Stimulated activated CD8-positive, alpha-beta memory T cell treated with anti-CD3 and anti-CD28 coated beads, Interleukin-4, amount 100 ng/mL, for 24 hours (primary cell): ENCODE measurements around the gene ADAMTS17.

Experiments used
- DNase-seq: peaks from one replicate; pipeline ENCODE4 v3.0.0-alpha.2; 2020; ENCODE audit warnings: low read depth

ADAMTS17 gene

DNA sequence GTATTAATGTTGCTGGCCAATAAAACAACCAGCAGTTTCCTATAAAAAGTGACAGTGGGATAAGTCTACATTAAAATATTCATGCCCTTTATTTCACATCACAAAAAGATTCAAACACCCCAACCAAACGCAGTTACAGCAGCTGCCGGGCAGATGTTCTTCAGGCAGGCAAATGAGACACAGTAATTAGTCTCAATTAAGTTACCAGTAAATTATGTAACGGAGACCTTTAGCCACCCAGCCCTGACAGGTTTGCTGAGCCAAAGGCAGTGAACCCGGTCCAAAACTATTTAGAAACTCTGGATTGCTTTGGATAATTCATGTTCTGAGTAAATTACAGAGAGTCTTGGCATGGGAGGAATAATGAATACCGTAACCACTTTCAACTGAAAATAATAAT is 319.4 kb downstream of the ADAMTS17 start:
- DNase-seq = no peak

DNA sequence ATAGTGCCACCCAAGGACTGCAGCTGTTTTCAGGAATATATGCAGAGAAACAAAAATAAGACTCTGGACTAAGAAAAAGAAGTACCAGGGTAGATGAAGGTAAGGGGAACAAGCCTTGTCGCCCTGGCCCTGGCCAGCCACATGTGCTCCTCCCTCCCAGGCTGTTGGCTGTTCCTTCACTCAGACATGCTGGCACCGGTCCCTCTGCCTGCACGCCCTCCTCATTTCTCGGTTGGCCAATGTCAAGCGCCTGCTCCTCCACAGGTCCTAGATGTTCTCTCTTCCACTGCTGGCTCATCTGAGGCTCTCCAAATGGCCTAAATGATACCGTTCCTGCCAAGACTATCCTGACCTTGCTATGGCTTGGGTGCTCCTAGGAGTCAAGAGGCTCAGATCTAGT is 320.1 kb downstream of the ADAMTS17 start:
- no peak for DNase-seq

DNA sequence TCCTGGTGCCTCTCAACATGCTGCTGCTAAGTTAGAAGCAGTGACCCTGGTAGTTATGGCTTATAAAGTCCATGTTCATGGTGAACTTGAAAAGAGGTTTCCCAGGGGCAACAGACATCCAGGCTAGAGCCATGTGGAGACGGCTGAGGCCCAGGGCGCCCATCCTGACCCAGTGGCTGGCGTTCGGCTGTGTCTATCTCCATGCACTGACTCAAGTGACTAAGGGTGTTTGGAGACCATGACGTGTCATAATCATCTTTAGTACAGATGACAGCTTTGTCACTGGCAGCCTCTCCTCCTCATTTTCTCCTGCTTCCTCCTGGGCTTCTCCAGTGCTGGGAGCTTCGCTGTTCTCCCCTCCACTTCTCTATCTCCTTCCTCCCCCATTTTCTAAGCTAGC is 321.2 kb downstream of the ADAMTS17 start:
- DNase-seq = no peak

DNA sequence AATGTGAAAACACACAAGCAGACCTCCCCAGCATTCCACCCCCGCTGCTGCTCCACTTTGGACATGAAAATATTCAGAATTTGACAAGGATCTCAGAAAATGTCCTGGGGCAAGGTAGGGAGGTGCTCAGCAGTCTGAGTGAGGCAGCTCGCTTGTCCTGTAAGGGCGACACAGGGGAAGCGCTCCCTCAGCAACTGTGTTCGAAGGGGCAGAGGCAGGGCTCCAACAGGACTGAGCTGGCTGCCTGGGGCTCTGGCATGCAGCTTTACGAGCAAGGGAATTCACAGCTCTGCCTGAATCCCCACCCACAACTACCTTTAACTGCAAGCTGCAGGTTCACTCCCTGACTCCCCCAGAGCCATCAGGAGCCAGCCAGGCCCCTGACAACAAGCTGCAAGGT is 321.6 kb downstream of the ADAMTS17 start:
- no peak for DNase-seq

DNA sequence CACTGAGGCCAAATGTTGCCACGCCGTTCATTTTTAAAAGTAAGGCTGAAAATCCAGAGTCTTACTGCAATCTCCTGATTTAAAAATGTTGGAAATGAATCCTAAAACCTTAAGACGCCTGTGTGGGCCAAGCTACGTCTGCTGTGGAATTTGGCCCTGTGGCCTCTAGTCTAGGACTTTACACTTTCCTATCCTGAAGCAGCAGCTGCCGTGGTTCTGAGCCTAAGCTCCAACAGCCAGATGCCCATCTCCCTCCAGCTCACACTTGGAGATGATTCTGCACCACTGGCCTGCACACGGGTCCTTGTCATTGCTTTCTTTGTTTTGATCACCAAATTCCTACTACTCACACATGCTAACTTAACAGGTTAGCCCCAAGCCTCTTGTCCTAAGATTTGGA is 322.2 kb downstream of the ADAMTS17 start:
- no peak for DNase-seq

DNA sequence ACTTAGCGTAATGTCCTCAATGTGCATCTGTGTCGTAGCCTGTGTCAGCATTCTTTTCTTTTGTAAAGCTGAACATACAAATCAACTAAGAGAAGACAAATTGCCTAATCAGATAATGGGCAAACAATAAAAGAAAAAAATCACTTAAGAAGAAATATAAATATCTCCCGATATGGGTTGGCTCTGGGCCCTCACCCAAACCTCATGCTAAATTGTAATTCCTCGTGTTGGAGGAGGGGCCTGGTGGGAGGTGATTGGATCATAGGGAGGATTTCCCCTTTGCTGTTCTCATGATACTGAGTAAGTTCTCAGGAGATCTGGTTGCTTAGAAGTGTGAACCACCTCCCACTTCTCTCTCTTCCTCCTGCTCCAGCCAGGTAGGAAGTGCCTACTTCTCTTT is 323.6 kb downstream of the ADAMTS17 start:
- no peak for DNase-seq

DNA sequence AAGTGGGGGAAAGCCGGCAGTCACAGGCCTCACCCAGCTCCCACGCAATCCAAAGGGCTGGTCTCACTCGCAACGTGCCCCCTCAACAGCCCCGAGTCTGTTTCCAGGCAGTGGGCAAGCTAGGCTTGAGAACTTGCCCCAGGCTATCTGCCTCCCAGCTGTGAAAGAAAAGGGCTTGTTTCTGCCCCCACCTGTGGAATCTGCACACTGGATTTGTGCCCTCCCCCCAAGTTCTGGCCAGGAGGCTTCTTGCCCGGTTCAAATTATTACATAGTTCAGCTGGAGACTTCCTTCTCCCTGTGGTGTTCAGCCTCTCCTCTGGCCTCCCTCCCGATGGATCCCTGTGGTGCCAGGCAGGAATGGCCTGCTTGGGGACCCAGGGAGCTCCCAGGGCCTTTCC is 324.6 kb downstream of the ADAMTS17 start:
- DNase-seq = no peak

DNA sequence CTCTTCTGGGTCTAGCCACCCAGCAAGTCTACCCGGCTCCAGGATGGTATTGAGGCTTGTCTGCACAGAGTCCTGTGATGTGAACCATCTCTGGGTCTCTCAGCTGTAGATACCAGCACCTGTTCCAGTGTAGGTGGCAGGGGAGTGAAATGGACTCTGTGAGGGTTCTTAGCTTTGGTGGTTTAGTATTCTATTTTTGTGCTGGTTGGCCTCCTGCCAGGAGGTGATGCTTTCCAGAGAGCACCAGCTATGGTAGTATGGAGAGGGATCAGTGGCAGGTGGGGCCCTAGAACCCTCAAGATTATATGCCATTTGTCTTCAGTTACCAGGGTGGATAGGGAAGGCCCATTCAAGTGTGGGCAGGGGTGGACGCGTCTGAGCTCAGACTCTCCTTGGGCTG is 325.1 kb downstream of the ADAMTS17 start:
- no peak for DNase-seq

DNA sequence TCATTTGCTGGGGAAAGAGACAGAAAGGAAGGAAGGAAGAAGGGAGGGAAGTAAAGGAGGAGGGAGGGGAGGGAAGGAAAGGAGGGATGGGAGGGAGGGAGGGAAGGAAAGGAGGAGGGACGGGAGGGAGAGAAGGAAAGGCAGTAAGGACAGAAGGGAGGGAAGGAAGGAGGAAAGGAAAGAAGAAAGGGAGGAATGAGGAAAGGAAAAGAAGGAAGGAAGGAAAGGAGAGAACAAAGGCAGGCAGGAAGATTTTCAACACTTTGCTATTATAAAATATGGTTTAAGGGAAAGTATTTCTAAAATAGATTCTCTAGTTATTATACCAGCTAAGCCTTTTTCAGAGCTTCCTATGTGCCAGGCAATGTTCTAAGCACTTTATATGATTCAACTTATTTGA is 330.5 kb downstream of the ADAMTS17 start:
- DNase-seq = no peak

DNA sequence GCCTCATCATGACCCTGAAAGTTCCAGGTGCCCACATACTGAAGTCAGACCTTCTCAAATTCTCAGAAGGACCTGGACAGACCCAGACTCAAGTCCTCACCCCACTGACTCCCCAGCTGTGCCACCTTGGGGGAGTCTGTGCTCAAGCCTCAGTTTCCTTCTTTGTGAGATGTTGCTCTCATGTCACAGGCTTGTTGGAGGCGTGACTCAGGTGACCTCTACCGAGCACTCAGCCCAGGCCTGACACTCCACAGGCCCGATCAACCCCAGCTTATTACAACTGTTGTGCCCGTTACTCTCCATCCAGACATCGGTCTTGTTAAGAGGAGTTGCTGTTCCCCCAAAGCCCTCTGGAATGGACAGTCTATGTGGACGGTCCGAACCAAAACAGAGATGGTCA is 332.4 kb downstream of the ADAMTS17 start:
- DNase-seq = no peak

DNA sequence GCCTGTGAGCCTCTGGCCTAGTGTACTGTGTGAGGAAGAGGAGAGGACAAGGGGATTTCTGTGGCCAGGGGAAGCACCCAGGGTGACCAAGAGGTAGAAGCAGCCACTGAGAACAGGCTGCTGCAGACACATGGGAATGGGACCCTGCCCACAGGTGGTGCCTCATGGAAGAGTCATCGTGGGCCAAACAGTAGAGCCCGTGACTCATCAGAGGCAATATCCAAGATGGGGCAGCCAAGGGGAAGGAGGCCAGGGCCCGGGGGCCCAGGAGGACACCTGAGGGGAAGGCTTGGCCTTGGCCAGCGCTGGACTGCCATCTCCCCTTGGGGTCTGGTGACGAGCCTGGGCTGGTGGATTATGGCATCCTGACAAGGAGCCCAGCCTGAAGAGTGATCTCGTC is 333.5 kb downstream of the ADAMTS17 start:
- no peak for DNase-seq

DNA sequence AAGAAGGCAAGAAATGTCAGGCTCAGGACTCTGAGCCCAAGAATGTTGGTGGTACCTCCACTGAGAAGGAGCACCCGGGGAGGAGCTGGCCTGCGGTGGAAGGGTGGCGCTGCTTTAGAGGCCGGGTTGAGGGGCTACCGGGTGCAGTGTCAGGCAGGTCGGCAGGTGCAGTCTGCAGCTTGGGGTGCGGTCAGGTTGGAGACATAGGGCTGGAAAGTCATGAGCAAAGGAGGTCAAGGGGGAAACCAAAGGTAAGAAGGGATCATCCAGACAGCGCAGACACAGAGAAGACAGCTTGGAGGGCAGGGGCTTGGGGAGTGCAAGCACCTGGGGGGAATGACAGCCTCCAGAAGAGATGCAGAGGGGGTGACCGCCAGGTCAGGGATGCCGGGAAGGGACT is 334.2 kb downstream of the ADAMTS17 start:
- no peak for DNase-seq

DNA sequence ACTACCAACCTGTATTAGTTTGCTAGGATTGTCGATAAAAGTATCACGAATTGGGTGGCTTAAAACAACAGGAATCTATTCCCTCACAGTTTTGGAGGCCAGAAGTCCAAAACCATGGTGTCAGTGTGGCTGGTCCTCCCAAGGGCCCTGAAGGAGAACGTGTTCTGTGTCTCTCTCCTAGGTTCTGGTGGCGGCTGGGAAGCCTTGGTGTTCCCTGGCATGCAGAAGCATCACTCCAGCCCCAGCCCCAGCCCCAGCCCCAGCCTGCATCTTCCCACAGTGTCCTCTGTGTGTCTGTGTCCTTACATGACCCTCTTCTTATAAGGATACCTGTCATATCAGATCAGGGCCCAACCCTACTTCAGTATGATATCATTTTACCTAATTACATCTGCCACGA is 336.1 kb downstream of the ADAMTS17 start:
- DNase-seq = no peak

DNA sequence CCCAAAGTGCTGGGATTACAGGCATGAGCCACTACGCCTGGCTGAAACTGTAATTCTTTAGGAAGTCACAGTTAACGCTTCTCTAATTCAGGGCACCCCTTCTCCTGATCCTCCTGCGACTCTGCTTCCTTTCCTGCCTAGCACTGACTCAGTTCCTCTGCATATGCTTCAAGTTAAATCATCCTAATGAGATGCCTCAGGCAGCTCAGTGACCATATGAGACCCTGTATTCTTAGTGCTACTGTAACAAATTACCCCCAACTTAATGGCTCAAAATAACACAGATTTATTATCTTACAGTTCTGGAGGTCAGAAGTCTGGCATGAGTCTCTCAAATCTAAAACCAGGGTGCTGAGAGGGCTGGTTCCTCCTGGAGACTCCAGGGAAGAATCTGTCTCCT is 336.8 kb downstream of the ADAMTS17 start:
- no peak for DNase-seq

DNA sequence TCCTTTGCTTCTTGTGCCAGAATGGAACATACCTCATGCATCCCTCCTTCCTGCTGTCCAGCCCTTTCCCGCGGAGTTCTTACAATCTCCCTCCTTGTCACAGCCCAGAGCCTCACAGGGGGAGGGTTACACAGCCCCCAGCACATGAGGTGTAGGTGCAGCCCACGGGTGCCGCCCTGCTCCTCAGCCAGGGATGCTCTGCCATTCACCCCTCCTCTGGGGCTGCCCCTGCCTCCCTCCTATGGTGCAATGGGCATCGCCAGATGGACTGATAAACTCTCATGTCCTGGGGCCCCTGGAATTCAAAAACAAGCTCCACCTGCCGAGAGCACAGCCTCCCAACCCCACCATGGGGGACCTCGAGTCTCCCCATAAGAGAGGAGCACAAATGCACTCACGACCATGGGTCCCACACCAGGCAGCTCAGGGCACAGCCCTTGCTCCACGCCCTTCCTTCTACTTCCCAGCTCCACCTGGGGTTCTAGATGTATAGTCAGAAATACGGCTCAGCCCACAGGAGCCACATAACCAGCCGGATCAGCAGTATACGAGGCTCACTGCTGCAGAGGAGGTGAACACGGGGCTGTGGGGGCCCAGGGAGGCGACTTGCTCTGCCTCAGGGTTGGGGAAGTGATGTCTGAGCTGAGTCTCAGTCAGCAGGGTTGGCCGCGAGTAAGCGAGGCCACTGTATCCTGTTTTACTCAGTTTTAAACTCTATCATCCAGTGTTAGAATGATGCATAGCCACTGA is 338.8 kb downstream of the ADAMTS17 start:
- no peak for DNase-seq

DNA sequence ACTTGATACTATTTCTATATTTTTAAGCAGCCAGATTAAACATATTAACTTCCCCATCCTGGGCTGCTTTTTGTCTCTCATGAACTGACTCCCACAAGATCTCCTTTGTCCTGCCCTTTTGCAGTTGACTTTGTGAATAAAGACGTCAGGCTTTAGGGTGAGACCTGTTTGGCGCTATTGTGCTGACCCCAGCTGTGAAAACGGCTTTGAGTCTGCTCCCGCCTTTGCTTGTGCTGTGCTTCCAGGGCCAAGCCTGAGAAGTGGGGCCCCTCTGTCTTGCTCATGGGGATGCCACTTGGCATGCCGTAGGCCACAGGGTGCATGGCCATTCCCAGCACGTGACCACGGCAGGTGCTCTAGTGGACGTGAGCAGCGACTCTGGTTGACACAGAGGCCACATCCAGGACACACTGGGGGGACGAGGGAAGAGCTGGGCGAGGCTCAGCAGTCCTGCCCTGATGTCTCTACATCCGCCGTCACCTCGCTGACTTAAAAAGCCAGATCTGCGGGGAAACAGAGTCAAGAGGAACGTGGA is 339.6 kb downstream of the ADAMTS17 start:
- DNase-seq = no peak

DNA sequence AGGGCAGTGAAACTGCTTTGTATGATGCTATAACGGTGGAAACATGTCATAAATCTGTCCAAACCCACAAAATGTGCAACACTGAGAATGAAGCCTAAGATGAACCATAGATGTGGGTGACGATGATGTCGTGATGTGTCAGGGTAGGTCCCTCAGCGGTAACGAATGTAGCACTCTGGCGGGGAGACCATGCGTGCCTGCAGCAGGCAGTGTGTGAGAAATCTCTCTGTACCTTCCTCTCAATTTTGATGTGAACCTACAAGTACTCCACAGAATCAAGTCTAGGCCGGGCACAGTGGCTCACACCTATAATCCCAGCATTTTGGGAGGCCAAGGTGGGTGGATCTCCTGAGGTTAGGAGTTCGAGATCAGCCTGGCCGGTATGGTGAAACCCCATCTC is 340.4 kb downstream of the ADAMTS17 start:
- DNase-seq = no peak

DNA sequence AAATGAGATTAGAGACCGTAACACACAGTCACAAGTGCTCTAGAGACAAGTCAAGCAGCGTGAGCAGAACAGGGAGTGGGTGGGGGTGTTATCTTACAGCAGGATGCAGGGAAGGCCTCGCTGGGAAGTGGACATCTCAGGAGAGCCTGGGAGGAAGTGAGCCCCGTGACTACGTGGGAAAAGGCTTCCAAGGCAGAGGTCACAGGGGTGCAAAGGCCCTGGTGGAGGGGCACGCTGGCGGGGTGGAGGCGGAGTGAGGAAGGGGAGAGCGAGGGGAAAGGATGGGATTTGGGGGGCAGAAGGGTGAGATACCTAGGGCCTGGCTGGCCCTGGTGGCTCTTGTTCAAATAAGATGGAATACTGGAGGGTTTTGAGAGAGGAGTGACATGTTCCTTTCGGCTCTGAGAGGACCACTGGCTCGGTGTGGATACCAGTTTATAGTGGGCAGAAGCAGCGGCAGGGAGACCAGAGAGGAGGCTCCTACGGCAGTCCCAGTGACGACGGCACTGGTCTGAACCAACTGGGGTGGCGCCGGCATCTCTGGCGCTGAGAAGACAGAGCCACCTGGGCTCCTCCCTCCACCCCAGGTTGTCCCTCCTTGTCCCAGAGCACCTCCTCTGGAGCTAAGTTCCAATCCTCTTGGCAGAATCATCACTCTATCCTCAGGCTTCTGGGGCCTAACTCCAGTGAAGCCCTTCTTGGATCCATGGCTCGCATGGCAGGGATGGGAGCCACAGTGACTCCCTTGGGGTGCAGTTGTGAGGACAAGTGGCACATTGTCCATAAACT is 342.3 kb downstream of the ADAMTS17 start:
- no peak for DNase-seq

DNA sequence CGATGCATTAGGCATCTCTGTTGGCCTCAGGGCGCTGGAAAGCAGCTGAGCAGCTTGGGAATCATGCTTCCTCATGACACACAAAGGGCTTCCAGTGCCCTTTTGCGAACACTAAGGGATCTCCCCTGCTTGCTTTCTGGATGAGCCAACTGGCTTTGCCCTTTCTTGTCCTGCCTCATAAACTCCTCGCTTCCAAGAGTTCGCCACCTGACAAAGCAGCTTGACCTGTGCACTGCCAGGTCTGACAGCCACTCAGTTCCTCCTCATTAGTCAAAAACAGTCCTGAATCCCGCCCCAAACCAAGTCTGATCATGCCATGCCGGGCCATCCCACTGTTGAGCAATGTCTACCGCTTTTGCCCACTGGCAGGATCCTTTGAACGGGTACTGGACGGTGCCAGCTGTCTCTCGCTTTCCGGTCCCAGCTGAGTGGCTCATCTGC is 343.1 kb downstream of the ADAMTS17 start:
- DNase-seq = no peak

DNA sequence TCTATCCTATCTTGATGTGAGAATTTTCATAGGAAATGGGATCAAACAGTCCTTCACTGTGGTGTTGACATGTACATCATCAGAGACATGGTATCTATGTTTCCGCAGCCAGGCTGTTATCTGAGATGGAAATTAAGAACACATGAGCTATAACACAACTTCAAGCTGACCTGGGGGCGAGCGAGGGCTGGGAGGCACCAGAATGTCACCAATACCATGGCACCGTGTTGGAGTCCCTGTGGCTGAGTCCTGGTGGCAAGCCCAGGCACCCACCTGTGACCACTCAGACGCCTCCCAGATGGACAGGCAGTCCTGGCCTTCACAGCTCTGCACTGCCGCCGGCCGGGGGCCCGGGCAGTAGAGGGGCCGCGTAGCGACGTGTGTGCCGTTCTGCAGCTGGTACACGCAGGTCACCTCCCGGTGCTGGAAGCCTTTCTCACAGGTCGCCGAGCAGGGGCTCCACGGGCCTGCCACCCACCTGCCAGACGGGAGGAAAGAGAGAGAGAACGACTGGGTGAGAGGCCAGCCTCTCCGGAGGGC is 344.6 kb downstream of the ADAMTS17 start:
- DNase-seq = no peak

DNA sequence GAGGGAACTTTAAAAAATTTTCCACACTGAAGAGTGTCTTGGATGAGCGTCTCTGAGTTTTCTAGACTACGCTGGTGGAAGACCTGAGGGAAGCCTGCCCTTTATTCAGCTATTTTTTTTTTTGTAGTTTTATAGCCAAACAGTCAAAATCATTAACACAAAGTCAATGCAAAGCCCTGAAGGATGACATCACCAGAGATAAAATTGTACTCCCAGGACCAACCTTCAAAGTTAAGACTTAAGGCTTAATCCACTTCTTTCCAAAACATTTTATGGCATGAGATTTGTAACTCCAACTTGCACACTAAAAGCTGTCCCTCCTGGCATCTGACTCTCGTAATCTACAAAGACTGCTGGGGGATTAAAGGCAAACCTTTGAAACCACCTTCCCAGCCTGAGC is 345.1 kb downstream of the ADAMTS17 start:
- no peak for DNase-seq

DNA sequence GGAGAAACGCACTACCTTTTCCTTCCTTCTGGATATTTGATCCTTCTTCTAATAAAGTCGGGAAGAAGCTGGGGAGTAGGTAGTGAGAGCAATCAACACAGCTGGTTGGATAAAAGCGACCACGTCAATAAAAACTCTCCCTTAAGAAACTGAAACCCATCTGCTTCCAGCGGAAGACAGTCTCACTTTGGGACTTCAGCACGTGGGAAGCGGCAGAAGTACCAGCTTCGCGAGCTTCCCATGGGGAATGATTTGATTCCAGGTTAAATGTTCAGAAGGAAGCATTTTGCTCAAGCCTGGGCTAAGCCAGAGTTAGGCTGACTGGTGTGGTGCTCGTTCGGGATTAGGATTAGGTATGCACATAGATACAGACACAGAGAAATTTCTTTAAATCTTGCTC is 346.2 kb downstream of the ADAMTS17 start:
- no peak for DNase-seq

DNA sequence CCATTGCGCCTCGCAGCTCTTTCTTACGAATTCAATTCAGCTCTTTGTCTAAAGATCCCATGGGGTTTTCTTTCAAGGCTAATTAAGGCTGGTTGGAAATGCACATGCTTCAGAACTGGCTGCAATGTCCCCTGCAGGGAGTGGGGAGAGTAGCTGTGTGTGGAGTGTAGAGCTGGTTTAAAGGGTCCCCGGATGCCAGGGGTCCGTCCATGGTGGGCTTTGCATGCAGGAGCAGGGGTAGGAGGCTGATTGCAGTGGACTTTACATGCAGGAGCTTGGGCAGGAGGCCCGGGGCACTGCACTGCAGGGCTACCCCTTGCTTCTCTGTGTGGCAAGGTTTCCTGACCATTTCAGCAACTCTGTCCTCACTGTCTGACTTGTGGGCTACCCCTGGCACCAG is 346.9 kb downstream of the ADAMTS17 start:
- no peak for DNase-seq
